Stimulated activated CD4-positive, alpha-beta T cell treated with anti-CD3 and anti-CD28 coated beads, Interleukin-2, amount 100 ng/mL, for 24 hours (primary cell): ENCODE results near the gene SLC7A1.

ENCODE experiments used
- DNase-seq, 2 donors: peaks; one replicate each; pipeline ENCODE4 v3.0.0-alpha.2; 2020

Gene SLC7A1

DNA sequence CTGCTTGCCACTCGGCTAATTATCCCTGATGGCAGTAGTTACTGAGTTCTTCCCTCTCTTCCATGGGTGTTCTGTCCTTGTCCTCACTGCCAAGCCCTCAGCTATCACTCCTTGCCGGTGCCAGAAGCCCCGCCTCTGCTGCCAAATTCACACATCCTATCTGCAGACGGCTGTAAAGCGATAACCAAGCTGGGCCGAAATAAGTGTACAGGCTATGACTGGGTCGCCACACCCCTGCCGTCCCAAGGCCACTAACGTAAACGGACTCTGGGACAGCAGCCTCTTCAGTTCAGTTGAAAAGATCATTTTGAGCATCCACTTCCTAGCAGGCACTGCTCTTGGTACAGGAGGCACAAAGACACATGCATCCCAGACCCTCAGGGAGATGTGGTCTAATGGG is 13.3 kb downstream of the SLC7A1 start:
- DNase-seq: no peak

DNA sequence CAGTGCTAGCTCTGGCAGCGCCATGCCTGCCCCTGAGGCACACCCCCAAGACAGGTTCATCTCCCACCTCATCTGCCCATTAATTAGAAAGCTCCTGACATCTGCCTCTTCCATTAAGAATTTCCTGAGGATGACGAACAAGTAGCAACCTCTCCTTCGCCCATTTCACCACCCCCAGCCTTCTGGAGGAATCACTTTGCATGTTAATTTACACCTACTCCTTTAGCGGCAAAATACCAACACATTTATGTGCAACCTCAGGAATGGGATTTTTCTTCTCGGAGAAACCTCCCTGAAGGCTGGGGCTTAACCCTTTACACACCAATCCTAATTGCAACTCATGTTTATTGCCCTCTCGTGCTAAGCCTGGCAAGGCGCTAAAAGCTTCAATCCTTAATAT is 13.8 kb downstream of the SLC7A1 start:
- DNase-seq: no peak

DNA sequence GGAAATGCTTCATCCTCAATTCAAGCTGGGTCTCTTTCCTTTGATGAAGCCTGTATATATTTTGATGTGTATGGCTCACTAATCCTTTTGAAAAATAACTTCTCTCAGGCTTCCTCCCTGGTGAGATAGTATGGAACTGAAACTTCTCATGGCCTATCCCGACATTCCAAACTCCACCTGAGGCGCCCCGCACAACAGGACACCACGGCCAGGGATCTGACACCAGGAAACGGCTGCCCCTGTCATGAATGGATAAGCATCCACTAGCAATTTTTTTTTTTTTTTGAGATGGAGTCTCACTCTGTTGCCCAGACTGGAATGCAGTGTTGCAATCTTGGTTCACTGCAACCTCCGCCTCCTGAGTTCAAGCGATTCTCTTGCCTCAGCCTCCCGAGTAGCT is 16.4 kb downstream of the SLC7A1 start:
- DNase-seq: no peak

DNA sequence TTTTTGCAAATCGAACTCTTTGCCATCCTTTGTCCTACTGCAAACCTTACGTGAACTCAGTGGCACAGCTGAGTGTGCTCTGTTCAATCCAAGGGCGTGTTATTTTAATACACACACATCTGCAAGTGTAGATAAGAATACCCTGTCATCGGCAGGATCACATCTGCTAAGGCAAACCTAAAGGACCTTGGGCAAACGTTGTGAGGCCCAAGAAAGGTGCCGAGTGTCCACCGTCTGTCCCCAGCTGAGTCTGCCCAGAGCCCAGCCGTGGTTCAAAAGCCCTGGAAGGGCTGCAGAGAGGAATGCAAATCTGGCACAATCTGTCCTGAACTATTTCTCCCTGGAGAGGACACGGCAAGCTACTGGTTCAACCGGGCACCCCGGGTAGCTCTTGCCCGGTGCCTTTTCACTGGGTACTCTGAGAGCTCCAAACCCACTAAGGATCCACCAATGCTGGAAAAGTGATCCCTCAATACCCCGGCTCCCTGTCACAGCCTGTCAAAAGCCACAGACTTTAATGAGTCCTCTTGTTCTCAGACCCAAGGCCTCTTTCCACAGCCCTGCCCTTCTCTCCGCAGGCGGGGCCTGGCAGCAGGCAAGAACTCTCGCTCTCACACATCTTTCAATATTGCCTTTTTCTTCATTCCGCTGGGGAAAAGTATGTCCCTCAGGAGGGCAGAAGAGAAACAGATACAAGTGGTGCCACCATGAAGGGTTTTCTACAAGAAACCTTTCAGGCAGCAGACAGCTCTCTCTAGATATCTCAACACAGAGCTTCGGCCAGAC is 17.0 kb downstream of the SLC7A1 start:
- DNase-seq: no peak

DNA sequence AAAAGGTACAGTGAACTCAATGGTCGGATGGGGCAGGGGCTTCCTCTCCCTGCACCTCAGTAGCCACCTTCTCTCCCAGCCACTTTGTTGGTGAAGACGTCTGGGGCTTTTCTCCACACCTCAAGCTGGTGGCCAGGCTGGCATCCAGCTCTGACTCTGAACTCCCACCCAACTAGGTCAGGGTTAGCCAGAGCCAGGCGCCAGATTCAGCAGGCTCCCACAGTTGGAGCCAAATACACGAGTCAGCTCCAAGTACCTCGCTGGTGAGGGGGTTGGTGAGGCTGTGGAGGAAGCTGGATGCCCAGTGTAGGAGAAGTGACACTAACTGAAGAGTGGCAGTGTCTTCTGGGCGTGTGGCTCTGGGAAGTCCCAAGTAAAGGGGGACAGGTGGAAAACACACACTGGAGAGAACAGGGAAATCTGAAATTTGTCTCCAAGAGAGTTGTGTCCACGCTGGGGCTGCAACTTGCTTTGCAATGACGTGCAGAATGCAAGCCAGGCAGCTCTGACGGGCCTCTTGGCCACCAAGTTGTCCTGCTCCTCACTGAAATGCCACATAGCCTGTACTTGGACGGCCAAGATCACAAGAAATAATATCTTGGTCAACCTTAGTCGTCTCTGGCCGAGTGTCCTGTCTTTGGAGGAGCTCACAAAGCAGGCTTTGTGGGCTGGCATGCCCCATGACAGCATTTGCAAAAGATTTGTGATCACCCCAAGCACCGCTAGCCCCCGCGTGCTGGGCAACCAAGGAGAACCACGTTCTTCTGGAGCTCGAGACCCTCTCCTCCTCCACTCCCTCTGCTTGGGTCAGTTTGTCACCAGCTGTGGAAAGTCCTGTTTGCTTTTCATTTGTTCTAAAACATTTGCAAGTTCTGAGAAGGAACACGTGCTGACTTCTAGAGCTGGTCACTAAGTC is 18.1 kb downstream of the SLC7A1 start:
- no peak for DNase-seq

DNA sequence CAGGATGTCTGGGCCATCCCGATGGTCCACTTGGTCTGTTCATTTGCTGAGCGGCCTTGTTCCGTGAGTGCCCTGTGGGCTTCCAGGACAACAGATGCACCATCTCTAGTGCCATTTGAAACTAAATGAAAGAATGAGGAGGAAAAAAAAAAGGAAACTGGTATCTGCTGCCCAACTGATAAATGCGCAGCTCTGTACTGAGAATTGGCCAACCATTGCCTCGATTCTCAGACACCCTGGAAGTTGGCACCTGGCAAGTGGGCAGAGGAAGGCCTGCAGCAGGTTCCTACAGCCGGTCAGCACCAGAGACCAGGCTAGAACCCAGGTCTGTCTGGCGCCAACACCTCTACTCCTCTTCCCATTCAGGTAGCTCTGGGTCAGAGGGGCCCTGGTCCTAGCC is 18.9 kb downstream of the SLC7A1 start:
- no peak for DNase-seq

DNA sequence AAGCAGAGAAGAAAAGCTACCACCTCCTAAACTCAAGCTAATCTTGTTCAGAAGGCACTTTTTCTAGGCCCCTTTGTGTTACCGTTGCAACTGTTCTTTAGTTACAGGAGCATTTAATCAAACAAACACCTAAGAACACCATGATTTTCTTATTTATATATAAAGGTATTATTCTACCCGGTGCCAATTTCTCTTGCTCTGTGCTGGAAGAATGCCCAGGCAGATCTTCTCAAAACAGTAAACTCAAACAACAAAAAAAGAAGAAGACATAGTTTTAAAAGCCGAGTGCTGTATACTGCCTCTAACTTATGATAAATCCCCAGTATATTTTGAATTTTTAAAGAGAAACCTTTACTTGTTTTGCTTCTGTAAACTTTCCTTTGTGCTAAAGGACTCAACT is 20.4 kb downstream of the SLC7A1 start:
- DNase-seq: no peak

DNA sequence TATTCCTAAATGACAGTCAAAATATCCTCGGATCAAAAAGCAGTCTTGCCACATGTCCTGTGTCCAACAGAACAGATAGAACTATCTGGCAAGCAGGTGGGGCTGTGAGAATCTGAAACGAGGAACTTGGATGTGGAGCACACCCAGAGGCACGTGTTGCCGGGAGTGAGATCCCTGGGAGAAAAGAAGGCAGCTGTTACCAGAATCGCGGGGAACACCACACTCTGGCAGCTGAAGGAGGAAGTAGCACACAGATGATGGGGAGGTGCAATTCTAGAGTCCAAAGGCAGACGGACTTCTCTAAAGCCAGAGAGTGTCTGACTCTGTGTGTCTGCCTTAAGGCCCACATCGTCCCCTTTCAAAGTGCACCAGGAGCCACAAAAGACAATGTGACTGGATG is 22.3 kb downstream of the SLC7A1 start:
- DNase-seq: no peak

DNA sequence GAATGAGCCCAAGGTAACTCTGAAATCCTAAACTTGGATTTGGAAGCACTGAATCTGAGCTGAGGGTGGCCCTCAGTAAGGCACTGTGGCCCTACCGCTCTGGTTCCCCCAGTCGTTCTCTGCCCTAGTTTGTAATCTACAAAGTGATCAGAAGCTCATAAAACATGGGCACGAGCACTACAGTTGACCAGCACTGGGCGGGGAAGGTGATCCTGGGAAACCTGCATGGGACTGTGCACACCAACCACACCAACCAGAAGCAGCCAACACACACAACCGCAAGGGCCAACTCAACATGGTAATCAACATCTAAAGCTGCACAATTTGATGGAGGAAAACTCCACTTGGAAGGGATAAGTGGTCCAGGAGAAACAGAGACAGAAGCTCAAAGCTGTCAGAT is 22.9 kb downstream of the SLC7A1 start:
- no peak for DNase-seq

DNA sequence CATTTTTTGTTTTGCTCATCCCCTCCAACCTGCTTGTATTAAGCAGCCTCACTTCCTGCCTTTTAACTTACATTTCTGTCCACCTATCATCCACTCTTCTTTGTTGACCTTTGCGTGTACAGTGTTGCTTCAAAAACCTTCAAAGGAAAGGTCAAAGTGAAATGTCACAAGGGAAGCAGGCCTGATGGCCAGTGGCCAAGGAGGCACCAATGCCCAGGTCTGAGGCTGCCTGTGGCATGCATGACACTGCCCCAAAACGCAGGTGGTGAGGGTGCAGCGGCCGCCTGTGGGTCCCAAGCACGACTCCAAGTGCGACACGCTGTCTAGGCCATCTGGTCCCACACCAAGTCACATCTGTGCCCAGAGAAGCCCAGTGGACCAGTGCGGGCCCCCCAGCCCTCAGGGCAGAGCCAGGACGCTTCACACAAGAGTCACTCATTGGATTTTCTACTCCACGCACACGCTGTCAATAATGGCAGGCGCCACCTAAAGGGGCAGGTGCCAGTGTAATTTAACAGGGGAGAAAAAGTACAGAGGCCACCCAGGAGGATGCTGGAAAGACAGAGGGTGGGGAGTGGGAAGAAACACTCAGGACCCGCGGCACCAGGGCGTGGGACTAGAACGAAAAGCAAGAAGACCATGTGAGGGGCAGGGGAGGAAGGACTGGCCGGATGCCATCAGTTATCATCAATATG is 23.5 kb downstream of the SLC7A1 start:
- no peak for DNase-seq

DNA sequence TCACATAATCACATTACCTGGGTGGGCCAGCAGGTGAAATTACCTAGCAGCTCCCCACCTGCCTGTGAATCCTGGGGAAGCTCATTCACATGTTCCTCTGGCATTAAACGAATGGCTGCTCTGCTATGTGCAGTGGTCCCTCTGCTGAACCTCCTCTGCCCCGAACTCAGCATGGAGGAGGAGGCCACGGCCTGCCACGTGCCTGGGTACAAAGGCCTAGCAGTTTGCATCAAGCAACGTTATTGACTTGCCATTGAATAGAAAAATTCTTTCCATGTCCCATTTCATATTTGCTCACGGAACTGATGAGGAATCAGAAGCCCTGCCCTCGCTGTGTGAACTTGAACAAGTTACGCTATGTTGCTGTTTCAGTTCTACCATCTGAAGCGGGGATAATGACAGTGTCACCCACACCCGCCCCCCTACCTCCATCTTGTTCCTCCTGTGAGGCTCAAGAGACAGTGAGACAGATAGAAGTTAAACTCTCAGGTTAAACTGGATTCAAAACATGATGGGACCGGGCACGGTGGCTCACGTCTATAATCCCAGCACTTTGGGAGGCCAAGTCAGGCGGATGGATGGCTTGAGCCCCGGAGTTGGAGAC is 25.3 kb downstream of the SLC7A1 start:
- DNase-seq: no peak

DNA sequence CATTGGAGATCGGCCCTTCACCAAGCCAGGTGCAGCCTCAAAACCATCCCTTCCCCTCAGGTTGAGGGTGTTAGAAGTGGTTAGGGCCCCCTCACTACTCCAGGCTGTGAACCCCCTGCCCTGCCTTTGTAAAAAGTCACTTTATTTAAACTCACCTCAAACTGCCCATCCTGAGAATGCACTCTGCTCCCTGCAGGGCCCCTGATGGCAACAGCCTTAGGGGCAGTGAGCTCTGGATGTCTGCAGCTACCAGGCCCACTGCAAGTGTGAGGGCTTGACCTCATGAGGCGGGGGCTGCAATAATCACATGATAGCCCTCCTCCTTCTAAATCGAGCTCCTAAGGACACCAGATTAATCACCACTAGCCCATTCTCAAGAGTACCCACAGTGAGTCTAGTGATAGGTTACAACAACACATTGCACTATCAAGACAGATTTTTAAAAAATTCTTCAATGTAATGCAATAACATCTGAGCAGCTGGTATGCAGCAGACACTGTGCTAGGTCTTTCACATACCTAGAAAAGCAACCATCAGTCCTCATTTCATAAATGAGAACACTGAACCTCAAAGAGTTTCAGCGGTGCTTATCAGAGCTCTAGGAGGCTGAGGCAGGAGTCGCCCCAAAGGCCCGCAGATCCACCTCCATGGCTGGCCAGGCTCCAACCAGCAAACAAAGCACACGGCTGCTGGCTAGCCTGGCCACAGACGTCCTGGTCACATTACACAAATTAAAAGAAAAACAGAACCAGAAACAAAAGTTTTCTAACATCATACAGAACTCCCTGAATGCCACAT is 26.0 kb downstream of the SLC7A1 start:
- DNase-seq: no peak

DNA sequence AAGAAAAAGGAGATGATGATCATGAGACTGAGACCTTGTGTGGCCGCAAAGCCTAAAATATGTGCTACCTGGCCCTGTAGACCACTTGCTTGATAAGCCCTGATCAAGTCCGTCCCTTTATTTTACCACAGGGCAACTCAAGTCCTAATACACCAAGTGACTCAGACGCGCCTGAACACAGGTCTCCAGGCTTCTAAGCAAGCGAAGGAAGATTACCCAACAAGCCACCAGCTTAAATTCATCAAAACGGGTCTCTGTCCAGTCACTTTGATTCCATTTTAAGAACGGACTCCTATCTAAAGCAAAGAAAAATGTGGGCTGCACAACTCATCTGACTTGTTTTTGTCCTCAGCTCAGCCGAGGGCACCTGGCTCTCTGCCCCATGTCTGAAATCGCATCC is 26.8 kb downstream of the SLC7A1 start:
- no peak for DNase-seq

DNA sequence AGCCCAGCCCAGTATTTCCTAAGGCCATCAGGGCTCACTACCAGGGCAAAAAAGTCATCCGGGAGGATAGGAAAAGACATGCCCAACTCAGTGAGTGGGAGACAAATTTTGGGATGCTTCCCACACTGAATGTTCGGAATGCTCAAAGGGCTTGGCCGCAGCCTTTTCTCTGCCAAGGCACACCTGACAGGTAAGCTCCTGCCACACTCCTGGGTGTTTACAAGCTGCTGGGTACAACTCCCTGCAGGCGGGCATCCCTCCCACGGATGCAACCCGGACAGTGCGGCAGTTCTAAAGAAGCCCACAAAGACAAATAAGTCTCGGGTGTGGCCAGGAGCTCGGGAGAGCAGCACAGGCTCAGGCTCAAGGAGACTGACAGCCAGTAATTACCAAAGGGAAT is 28.1 kb downstream of the SLC7A1 start:
- DNase-seq: no peak

DNA sequence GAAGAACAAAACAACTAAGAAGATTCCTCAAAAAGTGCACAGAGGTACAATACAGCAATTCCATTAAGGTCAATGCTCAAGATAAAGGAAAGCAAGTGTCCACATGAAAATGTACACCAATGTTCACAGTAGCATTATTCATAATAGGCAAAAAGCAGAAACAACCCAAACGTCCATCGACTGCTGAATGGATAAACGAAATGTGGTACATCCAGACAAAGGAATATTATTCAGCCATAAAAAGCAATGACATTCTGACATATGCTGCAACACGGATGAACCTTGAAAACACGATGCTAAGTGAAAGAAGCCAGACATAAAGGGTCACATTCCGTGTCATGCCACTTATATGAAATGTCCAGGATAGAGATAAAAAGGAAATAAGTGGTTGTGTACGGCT is 29.3 kb downstream of the SLC7A1 start:
- DNase-seq: no peak

DNA sequence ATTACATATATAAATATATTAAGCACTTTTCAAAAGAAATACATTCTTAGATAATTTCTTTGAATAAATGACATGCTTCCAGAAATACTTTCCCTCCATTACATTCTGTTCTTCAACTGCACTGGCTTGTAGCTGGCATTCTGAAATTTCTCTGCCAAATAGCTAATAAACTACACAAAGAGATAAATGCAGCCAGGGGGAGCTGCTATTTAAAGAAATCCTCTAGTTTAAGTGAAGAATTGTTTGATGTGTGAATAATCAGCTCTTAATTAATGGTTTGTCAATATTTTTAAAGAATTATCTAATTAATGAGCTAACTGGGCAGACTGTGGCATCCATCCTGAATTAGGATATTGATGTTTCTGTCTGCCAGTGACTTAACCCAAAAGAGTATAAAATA is 30.7 kb downstream of the SLC7A1 start:
- DNase-seq: no peak

DNA sequence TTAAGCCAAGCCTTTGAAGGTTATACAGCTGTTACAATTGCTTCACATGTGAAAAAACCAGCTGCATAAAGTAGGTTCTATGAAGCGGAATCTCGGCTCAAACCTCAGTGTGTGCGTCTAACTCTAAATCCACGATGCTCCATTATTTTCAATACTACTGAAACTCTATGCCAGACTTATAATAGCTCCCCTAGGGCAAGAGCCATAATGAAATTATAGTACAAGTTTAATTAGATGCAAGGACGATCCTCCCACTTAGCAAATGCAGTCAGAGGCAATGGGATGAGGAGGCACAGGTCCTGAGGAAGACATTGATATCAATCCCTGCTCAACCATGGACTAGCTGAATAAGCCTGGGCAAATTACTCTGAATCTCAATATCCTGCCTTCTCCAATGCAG is 31.1 kb downstream of the SLC7A1 start:
- no peak for DNase-seq

DNA sequence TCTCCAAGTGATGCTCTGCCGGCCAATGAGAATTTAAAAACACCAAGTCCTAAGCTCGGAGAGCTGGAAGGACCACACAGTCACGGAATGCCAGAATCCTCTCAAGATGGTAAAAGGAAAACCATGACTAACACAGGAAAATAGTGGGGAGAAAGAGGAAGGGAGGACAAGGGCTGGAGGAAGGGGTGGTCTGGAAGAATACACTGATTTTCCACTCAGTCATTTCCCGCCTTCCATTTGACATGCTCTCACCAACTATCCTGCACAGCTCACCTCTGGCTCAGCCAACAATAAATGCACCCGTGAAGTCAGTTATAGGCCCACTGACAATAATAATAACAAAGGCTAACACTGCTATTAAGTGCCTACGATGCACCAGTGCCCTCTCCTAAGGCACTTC is 31.5 kb downstream of the SLC7A1 start:
- no peak for DNase-seq

DNA sequence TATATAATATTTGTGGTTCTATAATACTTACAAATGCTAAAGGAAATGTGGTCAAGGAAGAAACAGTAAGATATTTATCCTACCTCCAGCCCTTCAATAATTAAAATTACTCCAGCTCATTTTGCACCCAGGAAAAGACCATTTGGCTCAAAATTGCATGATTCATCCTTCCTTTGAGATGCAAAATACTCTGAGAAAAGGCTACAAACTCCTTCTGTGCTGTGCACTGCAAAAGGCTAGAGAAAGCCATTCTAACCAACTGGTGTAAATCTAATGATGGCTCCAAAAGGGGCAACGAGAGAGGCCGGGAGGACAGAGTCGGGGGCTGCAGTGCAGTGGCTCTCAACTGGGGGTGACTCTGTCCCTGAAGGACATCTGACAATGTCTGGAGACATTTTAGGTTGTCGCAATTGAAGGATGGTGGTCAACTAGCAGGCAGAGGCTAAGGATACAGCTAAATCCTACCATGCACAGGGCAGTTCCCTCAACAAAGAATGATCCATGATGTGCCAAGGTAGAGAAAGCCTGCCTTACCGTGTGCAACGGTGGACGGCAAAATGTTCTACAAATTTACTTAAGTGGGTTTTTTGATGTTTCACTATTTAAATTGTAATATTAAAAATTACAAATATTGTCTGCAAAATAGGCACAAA is 32.6 kb downstream of the SLC7A1 start:
- DNase-seq: no peak

DNA sequence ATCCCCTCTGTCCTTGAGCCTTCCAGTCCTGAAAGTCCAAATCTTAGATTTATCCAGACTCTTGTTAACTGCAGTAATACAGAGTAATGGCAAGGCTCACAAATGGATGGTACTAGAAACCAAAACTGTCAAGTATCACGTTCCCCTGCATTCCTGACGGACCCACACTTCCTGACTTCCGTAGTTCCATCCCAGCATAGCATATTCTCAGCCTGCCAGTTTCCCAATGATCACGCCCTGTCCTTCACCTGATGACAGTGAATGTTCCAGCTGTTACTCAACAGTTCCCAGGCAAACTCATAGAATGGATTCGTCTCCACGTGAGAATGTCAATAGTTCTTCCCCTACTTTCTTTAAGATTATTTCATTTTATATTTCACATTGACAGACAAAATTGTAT is 33.6 kb downstream of the SLC7A1 start:
- no peak for DNase-seq

DNA sequence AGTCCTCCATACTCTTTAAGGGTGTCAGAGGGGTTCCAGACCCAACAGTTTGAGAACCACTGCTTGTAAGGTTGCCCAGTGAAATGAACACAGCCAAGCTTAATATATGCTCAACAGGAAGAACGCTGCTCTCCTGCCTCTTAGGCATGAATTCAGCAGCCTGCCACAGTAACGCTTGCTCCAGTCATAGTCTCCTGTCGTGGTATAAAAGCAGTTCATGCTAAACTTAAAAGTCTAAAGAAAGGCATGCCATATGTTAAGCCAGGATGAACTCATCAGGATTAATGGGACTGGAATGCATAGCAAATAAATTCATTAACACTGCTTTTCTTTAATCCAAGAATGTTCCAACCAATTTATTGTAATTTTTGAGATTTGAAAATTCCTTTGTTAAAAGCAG is 38.7 kb downstream of the SLC7A1 start:
- no peak for DNase-seq

DNA sequence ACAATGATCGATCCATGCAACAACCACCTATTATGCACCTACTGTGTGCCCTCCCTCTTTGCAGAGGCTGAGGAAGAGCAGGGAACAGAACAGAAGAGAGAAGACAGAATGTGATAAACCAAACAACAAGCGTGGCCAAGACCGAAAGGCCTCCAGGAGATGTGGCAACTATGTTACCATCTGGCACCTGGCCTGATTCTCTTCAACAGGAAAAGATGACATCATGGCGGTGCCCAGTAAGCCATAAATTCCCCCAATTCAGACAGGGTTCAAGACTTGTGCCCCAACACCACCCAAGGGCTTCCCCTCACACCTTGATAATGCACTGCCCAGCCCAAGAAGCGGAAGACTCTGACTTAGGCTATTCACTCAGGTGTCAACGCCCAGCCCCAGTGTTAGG is 44.3 kb downstream of the SLC7A1 start:
- no peak for DNase-seq
